Suprapubic skin (tissue), 4 donors: Measurements from ENCODE around the gene AGTRAP.

Source experiments
- EP300 ChIP-seq: sonication (generic); formaldehyde crosslinking; IDR thresholded peaks from one replicate; pipeline ENCODE4 v1.6.1; 2017; ENCODE audit warnings: antibody characterized with exemption
- POLR2A ChIP-seq, 2 donors: fragments of 450-650 bp; IDR thresholded peaks; one replicate each; pipeline ENCODE4 v1.6.1; 2017; ENCODE audit warnings: antibody characterized with exemption in 2 of 2, mild to moderate bottlenecking in 2 of 2, moderate library complexity in 2 of 2
- POLR2AphosphoS5 ChIP-seq, 3 donors: sonication (generic); formaldehyde crosslinking; IDR thresholded peaks; one replicate each; pipeline ENCODE4 v1.6.1; 2017; ENCODE audit warnings: antibody characterized with exemption in 3 of 3
- TF ChIP-seq, protein P1 (sequence below), 2 donors: fragments of 200-600 bp in 1 of 2; fragments of 450-650 bp in 1 of 2; sonication (generic) in 1 of 2; IDR thresholded peaks; one replicate each; pipeline ENCODE4 v1.5.1; 2016 to 2019; ENCODE audit warnings: antibody characterized with exemption in 2 of 2, mild to moderate bottlenecking in 1 of 2, moderate library complexity in 1 of 2

DNA sequence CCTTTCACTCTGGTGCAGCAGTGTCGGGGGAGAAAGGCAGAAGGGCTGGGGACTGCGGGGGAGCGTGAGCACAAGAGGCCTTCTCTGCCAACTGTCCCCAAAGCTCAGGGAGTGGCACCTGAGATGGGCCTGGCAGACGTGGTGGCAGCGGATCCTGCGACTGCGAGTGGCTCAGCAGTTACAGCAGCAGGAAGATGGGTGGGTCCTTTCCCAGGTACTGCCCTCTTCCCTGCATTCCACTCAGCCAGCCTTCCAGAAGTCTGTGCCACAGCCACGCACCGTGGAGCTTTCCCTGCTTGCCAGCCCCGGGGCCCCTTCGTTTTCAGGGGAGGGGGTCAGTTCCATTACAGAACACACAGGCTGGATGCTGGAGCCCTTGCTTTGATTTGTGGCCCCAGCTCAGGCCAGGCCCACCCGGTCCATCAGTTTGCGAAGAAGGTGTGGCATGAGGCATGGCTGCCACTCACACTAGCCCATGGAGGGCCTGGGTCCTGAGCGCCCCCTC lies 52.7 kb downstream of the AGTRAP start:
- TF ChIP-seq POLR2A (IDR thresholded peaks at IDR 0.05) (no peak), EP300 (no peak), POLR2AphosphoS5 (IDR thresholded peaks at IDR 0.05) (no peak)
- TF ChIP-seq, protein P1, sequence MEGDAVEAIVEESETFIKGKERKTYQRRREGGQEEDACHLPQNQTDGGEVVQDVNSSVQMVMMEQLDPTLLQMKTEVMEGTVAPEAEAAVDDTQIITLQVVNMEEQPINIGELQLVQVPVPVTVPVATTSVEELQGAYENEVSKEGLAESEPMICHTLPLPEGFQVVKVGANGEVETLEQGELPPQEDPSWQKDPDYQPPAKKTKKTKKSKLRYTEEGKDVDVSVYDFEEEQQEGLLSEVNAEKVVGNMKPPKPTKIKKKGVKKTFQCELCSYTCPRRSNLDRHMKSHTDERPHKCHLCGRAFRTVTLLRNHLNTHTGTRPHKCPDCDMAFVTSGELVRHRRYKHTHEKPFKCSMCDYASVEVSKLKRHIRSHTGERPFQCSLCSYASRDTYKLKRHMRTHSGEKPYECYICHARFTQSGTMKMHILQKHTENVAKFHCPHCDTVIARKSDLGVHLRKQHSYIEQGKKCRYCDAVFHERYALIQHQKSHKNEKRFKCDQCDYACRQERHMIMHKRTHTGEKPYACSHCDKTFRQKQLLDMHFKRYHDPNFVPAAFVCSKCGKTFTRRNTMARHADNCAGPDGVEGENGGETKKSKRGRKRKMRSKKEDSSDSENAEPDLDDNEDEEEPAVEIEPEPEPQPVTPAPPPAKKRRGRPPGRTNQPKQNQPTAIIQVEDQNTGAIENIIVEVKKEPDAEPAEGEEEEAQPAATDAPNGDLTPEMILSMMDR (IDR thresholded peaks at IDR 0.05): no peak
